ENCODE data around the gene PKMYT1.
A peak's percentile ranks its signal among the peaks of the same experiment; 100 is the strongest.

PKMYT1 gene

DNA sequence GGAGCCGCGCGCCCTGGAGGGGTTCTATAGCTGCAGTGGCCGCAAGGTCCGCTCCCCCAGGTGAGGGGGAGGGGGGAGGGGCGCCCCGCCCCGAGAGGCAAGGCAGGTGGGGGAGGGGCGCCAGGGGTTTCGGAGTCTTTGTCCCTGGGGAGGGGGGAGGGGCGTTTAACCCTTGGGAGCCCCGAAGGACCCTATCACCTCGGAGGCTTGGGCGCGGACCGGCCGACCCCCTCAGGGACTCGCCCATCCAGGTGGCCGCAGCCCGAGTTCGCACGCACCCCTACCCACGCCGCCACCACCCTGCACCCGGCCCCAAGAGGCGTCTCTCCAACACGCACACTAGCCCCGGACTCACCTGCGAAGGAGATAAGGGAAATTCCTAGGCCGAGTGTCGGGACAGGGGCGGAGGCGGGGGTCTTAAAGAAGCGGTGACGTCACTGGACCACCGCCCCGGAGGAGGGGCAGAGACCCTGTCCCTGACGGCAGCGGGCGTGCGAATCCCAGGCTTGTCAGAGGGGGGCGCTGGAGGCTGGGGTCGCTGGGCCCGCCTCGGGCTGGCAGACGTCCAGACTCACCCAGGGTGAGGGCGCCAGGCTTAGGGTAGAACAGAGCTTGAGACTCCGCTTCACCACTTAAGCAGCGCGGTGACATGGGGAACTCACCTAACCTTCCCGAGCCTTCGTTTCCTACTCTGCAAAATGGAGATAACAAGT lies 37.7 kb upstream of the PKMYT1 start, which contains the start of gene CLDN6:
TSS of gene CLDN6 (minus strand) at position 390 of the 713 bp plus-strand sequence. CDS start 2,162 bp downstream, outside the sequence.
- no peak for DNase-seq (ENCODE audit: low spot score)

DNA sequence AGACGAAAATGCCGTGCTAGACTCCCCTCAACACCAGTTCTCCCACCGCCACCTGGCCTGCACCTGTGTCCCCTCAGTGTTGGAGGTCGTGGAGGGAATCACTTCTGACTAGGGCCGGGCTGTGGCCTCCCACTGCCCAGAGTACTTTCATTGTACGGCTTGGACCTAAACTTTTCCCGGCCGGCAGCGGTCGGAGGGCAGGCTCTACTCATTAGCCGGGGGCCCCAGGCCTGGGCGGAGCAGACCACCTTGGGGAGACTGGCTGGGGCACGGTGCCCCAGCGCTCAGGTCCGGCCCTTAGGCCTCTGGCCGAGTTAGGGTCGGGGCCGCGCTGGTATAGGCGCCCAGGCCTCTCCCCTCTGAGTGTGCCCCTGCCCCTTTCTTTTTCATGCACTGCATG lies 37.1 kb upstream of the PKMYT1 start:
- DNase-seq (ENCODE audit: low spot score), result no peak

DNA sequence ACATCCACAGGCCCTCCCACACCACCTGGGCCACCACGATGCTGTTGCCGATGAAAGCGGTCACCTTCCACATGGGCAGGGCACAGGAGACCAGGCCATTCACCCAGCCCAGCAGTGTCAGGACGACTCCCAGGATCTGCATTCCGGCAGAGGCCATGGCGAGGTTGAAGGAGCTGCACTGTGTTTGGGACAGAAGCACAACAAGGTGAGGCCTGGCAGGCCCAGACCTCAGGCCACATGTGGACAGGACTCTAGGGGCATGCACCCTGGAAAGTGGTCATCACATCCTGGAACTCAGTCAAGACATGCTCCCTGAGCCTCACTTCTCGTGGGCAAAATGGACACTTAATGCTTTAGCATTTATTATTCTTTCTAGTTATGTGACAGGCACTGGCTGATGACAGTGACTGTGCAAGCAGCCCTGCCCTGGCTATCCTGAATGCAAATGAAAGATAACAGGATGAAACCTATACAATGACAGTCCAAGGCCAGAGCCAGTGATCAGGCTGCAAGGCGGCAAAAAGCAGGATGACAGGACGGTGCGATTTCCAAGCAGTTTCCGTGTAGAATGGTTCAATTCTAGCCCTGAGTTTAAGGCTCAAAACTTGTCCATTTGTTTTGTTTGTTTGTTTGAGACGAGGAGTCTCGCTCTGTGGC lies 35.7 kb upstream of the PKMYT1 start:
- DNase-seq (ENCODE audit: low spot score), result no peak

DNA sequence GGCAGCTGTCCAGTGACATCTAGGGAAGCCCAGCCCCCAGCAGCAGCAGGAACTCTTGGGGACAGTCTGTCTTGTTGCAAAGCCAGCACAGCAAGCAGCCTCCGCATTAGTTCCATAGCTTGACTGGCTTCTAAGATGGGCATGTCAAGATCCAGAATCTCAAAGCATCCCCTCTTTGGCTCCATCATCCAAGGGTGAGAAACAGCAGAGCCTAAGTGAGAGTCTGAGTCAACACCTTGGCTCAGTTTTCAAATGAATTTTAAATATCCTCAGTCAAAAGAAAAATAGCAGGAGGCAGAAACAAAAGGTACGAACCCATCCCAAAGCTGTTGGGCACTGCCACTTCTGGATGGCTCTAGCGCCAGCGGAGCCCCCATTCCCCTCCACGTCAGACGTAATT lies 34.7 kb upstream of the PKMYT1 start:
- no peak for DNase-seq (ENCODE audit: low spot score)

DNA sequence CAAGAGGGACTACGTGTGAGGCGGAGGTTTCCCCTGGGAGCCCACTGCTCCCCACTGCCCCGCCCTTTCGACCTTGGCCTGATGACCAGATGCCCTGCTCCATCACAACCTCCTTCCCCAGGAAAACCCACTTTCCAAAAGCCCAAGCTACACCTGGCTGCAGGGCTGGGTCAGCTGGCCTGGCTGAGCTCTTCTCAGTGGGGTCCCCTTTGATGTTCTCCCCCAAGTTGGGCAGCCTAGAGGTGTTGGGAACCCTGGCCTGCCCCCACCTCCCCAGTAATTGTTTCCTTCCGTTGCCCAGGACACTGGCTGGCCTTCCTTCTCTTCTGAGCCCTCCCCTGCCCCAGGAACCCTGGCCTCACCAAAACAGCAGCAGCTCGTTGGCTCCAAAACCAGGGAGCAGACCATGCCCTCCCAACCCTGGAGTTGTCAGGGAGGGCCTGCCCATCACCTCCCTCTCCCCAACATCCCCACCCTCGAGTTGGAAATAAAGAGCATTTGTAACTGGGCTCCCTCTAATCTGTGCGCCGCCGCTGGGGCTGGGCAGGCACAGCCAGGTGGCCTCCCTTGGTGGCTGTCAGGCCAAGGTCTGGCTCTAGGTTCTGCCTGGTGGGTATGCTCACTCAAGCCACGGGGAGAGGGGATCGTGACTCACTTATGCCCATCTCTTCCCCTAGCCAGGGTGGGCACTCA lies 33.9 kb upstream of the PKMYT1 start:
- no peak for DNase-seq (ENCODE audit: low spot score)

DNA sequence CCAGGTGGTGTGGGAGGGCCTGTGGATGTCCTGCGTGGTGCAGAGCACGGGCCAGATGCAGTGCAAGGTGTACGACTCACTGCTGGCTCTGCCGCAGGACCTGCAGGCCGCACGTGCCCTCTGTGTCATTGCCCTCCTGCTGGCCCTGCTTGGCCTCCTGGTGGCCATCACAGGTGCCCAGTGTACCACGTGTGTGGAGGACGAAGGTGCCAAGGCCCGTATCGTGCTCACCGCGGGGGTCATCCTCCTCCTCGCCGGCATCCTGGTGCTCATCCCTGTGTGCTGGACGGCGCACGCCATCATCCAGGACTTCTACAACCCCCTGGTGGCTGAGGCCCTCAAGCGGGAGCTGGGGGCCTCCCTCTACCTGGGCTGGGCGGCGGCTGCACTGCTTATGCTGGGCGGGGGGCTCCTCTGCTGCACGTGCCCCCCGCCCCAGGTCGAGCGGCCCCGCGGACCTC lies 33.3 kb upstream of the PKMYT1 start:
- DNase-seq (ENCODE audit: low spot score), result no peak

DNA sequence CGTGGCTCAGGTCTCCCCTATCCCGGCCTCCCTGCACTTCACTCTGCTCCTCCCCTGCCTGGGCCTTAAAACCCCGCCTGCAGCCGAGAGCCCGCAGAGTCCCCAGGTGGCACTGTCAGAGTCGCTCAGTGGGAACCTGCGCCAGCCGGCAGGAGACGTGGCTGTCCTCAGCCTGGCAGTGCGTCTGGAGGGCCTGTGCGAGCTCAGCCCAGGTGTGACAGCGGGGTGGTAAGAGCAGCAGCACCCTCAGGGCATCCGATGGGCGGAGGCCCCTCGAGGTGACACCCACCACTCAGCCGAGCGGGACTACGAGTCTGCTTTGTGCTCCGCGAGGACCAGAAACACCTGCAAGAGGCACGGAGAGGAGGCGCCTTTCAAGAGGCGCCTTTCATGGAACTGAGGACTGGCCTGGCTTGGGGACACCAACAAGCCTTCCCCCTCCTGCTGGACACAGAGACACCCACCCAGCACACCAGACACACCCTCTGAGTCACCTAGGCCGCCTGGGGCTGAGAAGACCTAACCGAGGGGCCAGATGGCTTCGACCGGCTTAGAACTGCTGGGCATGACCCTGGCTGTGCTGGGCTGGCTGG lies 32.7 kb upstream of the PKMYT1 start, which contains the start of gene CLDN9:
TSS of gene CLDN9 (plus strand) at position 96 of the 593 bp plus-strand sequence. CDS start at position 536, 440 bp downstream.
- DNase-seq (ENCODE audit: low spot score), result no peak

DNA sequence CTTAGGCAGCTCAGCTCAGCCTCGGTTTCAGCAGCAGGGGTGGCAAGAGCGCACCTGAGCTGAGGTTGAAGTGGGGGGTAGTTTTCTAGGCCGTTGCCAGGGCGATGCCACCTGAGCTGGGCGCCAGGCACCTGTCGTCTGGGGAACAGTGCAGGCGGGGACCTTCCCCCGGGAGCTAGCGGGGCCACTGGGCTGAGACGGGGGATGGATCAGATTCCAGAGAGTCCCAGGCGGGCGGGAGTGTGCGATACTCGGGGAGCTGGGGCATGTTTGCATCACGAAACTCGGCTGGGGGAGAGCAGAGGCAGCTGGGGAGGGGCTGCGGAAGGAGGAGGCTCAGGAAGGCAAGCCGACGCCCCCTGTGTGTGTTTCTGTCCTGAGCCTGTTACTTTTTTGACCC lies 32.0 kb upstream of the PKMYT1 start:
- DNase-seq (ENCODE audit: low spot score), result no peak

DNA sequence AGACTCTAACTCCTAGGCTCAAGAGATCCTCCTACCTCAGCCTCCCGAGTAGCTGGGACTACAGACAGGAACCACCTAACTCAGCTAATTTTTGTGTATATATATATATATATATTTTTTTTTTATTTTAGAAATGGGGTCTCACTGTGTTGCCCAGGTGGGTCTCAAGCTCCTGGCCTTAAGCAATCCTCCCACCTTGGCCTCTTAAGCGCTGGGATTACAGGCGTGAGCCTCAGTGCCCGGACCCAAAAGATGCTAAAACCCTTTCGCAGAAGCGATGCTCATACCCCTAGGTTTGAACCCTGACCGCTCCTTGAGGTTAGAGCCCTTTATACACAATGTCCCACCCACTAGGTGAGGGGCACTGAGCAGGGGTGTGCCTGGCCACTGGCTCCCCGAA lies 30.3 kb upstream of the PKMYT1 start:
- no peak for DNase-seq (ENCODE audit: low spot score)

DNA sequence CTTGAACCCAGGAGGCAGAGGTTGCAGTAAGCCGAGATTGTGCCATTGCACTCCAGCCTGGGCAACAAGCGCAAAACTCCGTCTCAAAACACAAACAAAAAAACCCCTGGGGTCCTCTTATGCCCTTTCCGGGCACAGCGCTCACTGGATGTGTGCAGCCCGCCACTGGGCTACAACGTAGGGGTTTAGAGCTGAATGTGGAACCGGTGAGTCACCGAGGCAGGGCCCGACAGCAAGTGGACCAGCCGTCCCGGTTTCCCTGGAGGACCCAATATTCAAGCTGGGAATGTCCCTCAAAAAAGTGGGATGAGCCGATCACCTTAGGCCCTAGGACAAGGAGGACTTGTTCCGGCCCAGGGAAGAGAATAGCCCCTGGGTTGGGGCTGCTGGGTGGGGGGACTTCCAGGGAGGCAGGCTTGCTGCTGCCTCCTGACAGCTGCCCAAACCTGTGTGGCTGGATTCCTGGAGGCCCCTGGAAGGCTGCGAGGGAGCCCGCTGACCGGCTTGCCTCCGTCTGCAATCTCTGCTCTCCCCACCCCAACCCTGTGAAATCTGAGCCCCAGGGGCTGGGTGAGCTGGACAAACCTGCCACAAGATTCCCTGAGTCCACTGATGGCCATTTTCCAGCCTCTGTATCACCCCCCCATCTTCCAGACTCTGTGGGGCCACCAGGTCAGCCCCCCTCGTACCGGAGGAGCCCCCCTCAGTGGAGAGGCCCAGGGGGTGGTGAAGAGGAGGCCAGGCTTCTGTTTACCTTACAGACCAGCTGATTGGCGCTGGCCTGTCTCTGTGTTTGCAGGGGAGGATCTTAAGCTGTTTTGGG lies 29.5 kb upstream of the PKMYT1 start:
- DNase-seq (ENCODE audit: low spot score), result no peak

DNA sequence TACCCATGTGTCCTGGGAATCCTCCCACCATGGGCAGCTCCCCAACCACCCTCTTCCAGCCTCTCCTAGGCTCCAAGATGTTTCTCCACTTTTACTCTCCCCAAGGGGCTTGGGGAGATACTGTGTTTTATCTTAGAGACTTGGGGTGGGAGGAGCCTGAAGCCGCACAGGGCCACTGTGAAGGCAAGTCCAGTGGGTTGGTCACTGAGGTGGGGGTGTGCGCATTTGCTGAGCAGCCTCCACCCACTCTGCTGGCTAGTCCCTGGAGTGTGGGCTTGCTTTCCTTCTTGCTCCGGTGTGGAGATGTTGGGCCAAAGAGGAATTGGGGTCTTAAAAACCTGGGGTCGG lies 28.4 kb upstream of the PKMYT1 start:
- DNase-seq (ENCODE audit: low spot score), result no peak

DNA sequence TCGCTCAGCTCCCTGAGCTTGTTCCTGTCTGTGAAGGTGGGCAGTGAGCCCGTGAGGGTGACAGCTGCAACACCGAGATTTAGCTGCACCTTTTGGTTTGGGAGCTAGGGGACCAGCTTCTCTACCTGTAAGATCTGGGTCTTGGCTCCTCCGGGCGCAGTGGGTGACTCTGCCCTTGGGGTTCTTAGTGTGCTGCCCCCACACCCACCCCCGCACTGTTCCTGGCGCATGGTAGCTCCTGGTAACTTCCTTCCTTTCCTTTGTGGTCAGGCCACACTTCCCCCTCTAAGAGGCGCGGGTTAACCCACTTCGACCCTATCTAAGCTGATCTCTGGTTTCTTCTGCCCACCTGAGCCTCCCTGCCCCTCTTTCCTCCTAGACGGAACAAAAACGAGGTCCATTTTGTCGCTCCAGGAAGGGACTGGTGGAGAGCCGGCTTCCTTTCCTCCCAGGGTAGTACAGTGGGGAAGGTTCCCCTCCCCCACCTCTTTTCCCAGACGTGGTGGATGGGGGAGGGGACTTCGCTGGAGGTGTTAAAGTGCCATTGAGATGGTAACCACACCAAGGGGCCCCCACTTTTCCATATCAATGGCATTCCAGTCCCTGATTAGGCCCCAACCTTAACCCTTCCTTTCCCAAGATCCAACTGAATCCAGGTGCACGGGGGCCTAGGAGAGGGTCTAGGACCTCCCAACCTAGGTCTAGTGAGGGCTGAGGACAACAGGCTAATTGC lies 27.9 kb upstream of the PKMYT1 start:
- DNase-seq (ENCODE audit: low spot score), result no peak

DNA sequence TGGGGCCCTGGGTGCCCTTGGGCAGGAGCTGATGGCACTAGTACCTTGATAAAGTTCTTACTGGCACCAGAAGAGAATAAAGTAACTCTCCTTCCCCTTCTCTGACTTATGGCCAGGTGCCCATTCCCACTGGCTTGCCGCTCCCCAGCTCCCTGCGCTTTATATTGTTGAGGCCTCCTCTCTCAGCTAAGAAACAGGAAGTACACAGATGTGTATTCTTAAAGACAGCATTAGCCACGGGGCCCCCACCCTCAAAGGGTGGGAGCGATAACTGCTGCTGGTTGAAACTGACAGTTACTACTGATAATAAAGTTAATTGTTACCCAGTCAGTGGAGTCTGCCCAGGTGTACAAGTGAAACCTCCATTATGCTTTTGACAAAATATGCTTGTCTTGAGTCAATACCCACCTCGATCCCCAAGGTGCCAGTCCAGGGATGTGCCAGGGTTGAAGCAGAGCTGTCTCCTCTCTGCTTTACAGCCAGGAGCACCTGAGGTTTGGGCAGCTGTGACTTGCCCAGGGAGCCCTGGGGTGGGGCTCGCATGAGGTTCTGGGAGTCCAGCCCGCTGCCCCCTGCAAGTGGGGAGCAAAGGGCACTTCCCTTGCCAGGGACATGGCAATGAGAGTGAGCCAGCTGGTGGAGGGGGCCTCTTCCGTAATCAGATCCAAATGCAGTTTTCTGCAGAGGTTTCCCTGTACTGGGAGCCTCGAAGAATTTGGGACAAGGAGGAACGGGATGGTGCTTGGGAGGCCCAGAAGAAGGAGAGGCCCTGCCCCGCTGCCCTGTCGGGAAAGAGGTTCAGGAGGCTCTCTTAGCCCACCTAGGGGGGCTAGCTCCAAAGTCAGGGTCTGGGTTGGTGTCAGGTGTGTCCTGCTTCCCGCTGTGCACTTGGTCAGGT lies 27.1 kb upstream of the PKMYT1 start:
- no peak for DNase-seq (ENCODE audit: low spot score)

DNA sequence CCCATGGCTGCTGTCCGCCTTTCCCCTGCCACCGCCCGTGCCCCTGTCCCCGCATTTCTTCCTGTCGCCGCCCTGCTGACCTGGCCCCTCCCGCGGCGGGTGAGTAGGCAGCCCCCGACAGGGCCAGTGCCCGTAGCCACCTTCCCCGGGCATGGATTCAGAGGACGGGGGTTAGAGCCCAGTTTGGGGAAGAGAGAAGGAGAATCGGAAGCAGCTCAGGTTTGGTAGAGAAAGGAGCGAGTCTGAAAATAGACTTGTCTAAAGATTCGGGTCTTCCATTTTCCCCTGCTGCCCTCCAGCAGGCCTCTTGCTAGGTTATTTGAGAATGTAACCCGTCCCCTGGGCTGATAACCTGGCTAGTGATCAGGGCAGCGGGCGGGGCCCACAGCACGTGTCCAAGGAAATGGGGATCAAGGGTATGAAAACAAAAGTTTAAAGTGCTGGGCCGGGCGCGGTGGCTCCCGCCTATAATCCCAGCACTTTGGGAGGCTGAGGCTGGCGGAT lies 24.6 kb upstream of the PKMYT1 start:
- DNase-seq (ENCODE audit: low spot score), result no peak

DNA sequence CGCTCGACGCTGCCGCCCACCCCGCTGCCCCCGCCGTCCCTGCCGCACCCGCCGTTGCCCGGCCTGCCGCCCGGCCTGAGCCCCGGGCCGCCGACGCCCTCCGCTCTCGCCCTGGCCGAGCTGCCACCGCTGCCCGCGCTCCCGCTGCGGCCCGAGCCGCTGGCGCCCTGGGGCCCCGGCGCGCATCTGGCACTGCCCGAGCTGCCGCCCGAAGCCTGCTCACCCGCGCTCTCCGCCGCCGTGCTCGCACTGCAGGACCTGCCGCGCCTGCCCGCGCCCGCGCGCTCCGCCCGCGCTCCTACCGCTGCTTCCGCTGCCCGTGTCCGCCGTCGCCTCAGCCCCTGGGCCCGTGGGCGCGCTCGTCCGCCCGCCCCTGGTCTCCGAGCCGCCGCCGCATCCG lies 24.1 kb upstream of the PKMYT1 start:
- DNase-seq (ENCODE audit: low spot score), result no peak

DNA sequence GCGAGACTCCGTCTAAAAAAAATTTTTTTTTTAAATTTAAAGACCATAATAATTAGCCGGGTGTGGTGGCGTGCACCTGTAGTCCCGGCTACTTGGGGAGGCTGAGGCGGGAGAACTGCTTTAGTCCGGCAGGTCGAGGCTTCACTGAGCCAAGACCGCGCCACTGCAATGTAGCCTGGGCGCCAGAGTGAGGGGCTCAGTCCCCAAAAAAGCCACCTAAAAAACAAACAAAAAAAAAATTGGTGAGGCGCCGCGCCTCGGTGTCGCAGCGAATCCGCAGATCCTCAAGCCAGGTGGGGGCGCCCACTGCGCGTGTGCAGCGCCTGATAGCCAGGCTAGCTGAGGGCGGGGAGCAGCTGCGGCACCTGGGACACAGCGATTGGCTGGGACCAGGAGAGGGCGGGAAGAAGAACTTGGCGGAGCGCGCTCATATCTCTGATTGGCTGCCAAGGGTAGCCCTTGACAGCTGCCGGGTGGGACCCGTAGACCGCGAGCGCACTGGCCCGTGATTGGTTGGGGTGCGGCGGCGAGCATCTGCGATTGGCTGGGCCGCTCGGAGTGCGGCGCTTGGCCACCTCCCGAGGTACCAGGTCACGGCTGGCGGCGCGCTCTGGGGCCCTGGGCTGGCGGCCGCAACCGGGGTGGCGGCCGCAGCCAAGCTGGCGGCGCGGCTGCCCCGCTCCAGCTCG lies 23.5 kb upstream of the PKMYT1 start:
- DNase-seq (ENCODE audit: low spot score), result peak; percentile 99

DNA sequence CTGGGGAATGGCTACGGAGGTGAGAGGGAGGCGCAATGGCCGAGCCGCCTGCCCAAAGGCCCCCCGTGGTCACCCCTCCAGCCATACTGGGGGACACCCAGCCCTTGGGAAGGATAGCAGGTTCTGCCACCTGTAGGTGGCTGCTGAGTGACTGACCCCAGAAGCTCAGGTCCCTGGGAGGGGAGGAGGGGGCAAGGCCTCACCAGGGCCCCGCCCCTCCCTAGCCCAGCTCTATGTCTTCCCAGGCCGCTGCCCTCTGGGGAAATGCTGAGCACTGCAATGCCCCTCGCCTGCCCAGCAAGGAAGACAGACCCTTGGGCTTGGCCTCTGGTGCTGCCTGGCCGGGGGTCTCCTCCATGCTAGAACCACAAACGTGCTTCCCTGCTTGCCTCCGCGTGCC lies 21.1 kb upstream of the PKMYT1 start:
- no peak for DNase-seq (ENCODE audit: low spot score)

DNA sequence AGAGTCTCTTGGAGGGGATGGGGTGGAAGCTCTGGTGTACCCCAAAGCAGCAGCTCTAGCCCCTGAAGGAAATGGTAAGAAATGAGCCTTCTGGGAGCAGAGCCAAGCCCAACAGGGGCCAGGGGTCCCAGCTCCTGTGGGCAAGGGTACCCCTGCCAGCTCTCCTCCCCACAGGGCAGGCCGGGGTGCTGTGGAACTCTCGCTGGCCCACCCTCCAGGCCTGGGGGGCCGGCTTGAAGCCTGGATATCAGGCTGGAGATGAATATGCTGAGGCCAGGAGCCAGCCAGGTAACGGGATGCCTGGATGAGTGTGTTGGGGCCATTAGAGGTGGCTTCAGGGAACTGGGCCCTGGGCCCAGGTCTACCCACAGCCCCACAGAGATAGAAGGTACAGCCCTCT lies 20.3 kb upstream of the PKMYT1 start:
- DNase-seq (ENCODE audit: low spot score), result no peak

DNA sequence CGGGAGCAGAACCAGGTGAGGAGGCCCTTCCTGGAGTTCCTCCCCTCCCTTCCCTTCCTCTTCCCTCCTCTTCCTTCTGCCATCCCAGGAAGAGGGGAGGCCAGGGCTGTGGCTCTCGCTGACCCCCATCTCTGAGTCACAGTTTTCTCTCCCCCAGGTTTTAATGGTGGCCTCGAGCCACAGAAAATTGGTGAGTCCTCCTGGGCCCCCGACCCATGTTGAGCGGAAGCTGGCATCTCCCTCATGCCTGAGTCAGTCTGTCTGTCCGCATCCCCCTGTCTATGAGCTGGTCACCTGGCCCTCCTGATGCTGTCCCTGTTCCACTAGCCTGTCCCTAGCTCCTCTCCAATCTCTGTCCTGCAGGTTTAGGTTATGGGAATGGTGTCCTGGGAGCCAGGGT lies 19.7 kb upstream of the PKMYT1 start:
- DNase-seq (ENCODE audit: low spot score), result no peak
